Measurements from ENCODE around the gene AURKA. TPM values are rescaled to one million over a fixed set of nuclear protein-coding genes. Genes with fewer than 3 reads are reported as not detected.
A peak's percentile ranks its signal among the peaks of the same experiment; 100 is the strongest.
"Not testable (repeated sequence)": the region's sequence is repeated elsewhere in the genome, so short reads cannot be mapped to it uniquely, and the experiment has no call there.

Gene AURKA
- total and polyA plus RNA-seq, 8 donors = 0.45 to 27.7 (median 6.9) TPM

DNA sequence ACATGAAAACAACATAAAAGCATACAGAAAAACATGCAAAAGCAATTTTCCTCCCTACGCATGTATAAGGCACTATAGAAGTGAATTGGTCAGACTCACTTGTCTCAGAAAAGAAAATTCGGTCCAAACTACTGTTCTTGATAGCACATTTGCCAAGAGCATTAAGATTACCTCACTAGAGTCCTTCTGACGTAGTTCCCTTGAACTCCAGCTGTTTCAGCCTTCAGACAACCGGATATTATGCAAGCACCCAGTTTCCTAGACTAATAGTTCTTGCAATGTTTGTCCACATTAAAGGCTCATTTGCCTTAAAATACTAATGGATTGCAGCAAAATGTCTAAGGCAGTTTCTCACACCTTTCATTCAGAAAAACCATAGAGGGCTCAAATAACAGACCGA, 17.5 kb upstream of the AURKA start:
- no peaks in the 10 kb centered on the region for H3K9me3 ChIP-seq
- H3K4me1 ChIP-seq = peaks cover 0 to 21% (median 5%) of the 10 kb centered on the region in 4 donors
- TF ChIP-seq EP300 (IDR thresholded peaks at IDR 0.05) (no peak), POLR2A (IDR thresholded peaks at IDR 0.05) (no peak), POLR2AphosphoS5 (IDR thresholded peaks at IDR 0.05) (no peak)
- TF ChIP-seq, protein P1, sequence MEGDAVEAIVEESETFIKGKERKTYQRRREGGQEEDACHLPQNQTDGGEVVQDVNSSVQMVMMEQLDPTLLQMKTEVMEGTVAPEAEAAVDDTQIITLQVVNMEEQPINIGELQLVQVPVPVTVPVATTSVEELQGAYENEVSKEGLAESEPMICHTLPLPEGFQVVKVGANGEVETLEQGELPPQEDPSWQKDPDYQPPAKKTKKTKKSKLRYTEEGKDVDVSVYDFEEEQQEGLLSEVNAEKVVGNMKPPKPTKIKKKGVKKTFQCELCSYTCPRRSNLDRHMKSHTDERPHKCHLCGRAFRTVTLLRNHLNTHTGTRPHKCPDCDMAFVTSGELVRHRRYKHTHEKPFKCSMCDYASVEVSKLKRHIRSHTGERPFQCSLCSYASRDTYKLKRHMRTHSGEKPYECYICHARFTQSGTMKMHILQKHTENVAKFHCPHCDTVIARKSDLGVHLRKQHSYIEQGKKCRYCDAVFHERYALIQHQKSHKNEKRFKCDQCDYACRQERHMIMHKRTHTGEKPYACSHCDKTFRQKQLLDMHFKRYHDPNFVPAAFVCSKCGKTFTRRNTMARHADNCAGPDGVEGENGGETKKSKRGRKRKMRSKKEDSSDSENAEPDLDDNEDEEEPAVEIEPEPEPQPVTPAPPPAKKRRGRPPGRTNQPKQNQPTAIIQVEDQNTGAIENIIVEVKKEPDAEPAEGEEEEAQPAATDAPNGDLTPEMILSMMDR (IDR thresholded peaks at IDR 0.05) = no peak
- 75 to 91% (median 81%) methylated on average over 5 of the region's 5 CpGs for WGBS, 5 donors
- peak in 1 of 2 donors; percentile 57 for DNase-seq
- H3K4me3 ChIP-seq = no peak overlapping the region
- no peaks in the 10 kb centered on the region for H3K27me3 ChIP-seq
- H3K27ac ChIP-seq = peak overlapping the region in 2 of 5 donors; percentile 44 to 46
- intact Hi-C loops (cut with DNase I; ENCODE audit: low total_unique reads) = no loop called here
- H3K36me3 ChIP-seq = peaks cover 26 to 56% (median 47%) of the 10 kb centered on the region in 4 donors

DNA sequence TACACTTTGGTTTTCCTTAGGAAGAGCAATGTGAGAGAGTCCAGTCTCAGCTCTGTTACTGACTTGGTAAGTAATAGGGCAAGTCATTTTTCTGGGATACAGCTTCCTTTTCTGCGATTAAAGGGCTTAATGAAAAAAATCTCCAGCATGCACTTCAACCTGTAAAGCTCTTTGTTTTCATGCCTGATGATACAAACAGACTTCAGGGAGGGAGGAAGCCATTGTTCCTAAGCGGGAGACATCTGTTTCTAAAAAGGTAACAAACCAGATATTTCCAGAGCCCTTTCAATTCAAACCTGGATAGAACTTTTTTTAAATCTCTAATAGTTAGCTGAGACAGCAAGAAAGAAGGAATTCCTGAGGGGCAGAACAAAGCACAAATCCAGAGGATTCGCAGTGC, 14.9 kb upstream of the AURKA start:
- no peak for DNase-seq
- intact Hi-C loops (cut with DNase I; ENCODE audit: low total_unique reads) = no loop called here
- H3K4me3 ChIP-seq = no peak overlapping the region
- H3K27me3 ChIP-seq = no peaks in the 10 kb centered on the region
- H3K27ac ChIP-seq = no peak overlapping the region
- H3K9me3 ChIP-seq = no peaks in the 10 kb centered on the region
- TF ChIP-seq EP300 (IDR thresholded peaks at IDR 0.05) (no peak), POLR2A (IDR thresholded peaks at IDR 0.05) (no peak), POLR2AphosphoS5 (IDR thresholded peaks at IDR 0.05) (no peak)
- TF ChIP-seq, protein P1 (IDR thresholded peaks at IDR 0.05) = no peak
- peaks cover 0 to 16% (median 5%) of the 10 kb centered on the region in 4 donors for H3K4me1 ChIP-seq
- WGBS, 5 donors = 88 to 92% (median 92%) methylated on average over 3 of the region's 3 CpGs
- H3K36me3 ChIP-seq = peaks cover 38 to 77% (median 73%) of the 10 kb centered on the region in 4 donors

DNA sequence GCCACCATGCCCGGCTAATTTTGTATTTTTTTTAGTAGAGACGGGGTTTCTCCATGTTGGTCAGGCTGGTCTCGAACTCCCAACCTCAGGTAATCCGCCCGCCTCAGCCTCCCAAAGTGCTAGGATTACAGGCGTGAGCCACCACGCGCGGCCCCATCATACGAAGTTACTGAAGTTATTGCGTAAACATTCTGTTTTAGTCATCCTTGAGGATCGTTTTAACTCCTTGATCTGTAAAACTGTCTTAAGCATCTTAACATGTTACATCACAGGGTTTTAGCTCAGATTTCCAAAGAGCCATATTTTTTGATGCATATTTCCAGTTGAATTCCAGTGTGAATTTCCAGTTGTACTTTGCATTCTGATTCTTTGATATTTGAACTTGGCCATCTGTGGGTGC, 13.3 kb upstream of the AURKA start:
- H3K9me3 ChIP-seq; H3K27me3 ChIP-seq; DNase-seq; H3K4me1 ChIP-seq; H3K27ac ChIP-seq; H3K4me3 ChIP-seq; intact Hi-C loops (cut with DNase I; ENCODE audit: low total_unique reads): not testable (repeated sequence)
- peaks cover 43 to 92% (median 88%) of the 10 kb centered on the region in 4 donors for H3K36me3 ChIP-seq
- 89 to 96% (median 93%) methylated on average over 12 of the region's 12 CpGs for WGBS, 5 donors

GRCh38 chr20:56403465-56403864, 11.4 kb upstream of the AURKA start:
- Histone ChIP-seq H3K36me3 (peaks cover 53 to 100% (median 98%) of the 10 kb centered on the region in 4 donors), H3K4me3 (no peak overlapping the region), H3K27ac (no peak overlapping the region), H3K4me1 (peaks cover 0 to 16% (median 13%) of the 10 kb centered on the region in 4 donors), H3K9me3 (no peaks in the 10 kb centered on the region), H3K27me3 (no peaks in the 10 kb centered on the region)
- TF ChIP-seq POLR2A (IDR thresholded peaks at IDR 0.05) = no peak
- TF ChIP-seq, protein P1 (IDR thresholded peaks at IDR 0.05) = no peak
- TF ChIP-seq EP300 (IDR thresholded peaks at IDR 0.05) = no peak
- no peak for TF ChIP-seq POLR2AphosphoS5 (IDR thresholded peaks at IDR 0.05)
- WGBS, 5 donors = 89 to 95% (median 95%) methylated on average over 26 of the region's 26 CpGs
- intact Hi-C loops (cut with DNase I; ENCODE audit: low total_unique reads) = no loop called here
- no peak for DNase-seq

- Histone ChIP-seq H3K4me3 (no peak overlapping the region), H3K27ac (no peak overlapping the region), H3K36me3 (peaks cover 60 to 100% (median 100%) of the 10 kb centered on the region in 4 donors), H3K9me3 (no peaks in the 10 kb centered on the region), H3K27me3 (no peaks in the 10 kb centered on the region), H3K4me1 (peaks cover 0 to 16% (median 14%) of the 10 kb centered on the region in 4 donors)
- intact Hi-C loops (cut with DNase I; ENCODE audit: low total_unique reads) = no loop called here
- peak; percentile 44 to 85 for DNase-seq
- TF ChIP-seq POLR2A (IDR thresholded peaks at IDR 0.05) = no peak
- TF ChIP-seq, protein P1 (IDR thresholded peaks at IDR 0.05) = peak in 5 of 7 experiments; percentile 14 to 76 (median 52)
- no peak for TF ChIP-seq POLR2AphosphoS5 (IDR thresholded peaks at IDR 0.05)
Measured at GRCh38 chr20:56400001-56400640, 8.1 kb upstream of the AURKA start.
